Endothelial cell of umbilical vein (primary cell): Measurements from ENCODE around the gene DNAJB8. TPM values are rescaled to one million over a fixed set of nuclear protein-coding genes. Genes with fewer than 3 reads are reported as not detected.
A peak's percentile ranks its signal among the peaks of the same experiment; 100 is the strongest.

Source experiments
- BruUV-seq: library from RNA; stranded (reverse); fragments of 400-500 nt; replicated peaks from 2 replicates; lab custom pipeline; 2021; lab: Mats Ljungman, UMichigan
- CTCF ChIA-PET: fragments of 300-600, 350-600 bp; sonication (Branson Sonifier 250); formaldehyde crosslinking; loops from one replicate; lab custom pipeline; 2021; ENCODE audit warnings: antibody characterized with exemption, inconsistent platforms; lab: Charles Lee
- POLR2A ChIA-PET: fragments of 300-600, 350-600 bp; sonication (Branson Sonifier 250); formaldehyde crosslinking; loops from one replicate; lab custom pipeline; 2021; ENCODE audit warnings: antibody characterized with exemption, inconsistent platforms; lab: Charles Lee
- DNase-seq: peaks from one replicate; pipeline ENCODE4 v3.0.0-alpha.2; 2011; ENCODE audit warnings: low read depth, low spot score
- FAIRE-seq: peaks from 2 replicates; lab custom pipeline; 2011; peaks lifted over from hg19 to GRCh38; lab: Jason Lieb, UNC
- H2AFZ ChIP-seq: 2 replicates; pipeline ENCODE4 v1.6.0; 2012; ENCODE audit warnings: low read depth, low read length, control low read depth, inconsistent platforms
- H3K27ac ChIP-seq: 2 replicates; pipeline ENCODE4 v1.5.1; 2011; ENCODE audit warnings: low read depth, mild to moderate bottlenecking, control low read depth, low read length, moderate library complexity; ENCODE audit not compliant: insufficient read depth
- H3K27me3 ChIP-seq, 2 experiments: 2 replicates each; pipeline versions ENCODE4 v1.6.0 to v1.6.1; 2011; ENCODE audit warnings: low read length in 2 of 2, mixed read lengths in 1 of 2; ENCODE audit not compliant: control insufficient read depth in 2 of 2, insufficient read depth in 2 of 2
- H3K36me3 ChIP-seq, 2 experiments: 2 replicates in 1 of 2; 3 replicates in 1 of 2; pipeline ENCODE4 v1.5.1; 2011; ENCODE audit warnings: low read length in 2 of 2, mild to moderate bottlenecking in 1 of 2, moderate library complexity in 1 of 2; ENCODE audit not compliant: control insufficient read depth in 2 of 2, insufficient read depth in 2 of 2; ENCODE audit errors: extremely low read depth in 1 of 2
- H3K4me1 ChIP-seq: 3 replicates; pipeline ENCODE4 v1.5.1; 2011; ENCODE audit warnings: mild to moderate bottlenecking, low read length; ENCODE audit not compliant: control insufficient read depth, insufficient read depth; ENCODE audit errors: extremely low read depth
- H3K4me2 ChIP-seq: 2 replicates; pipeline ENCODE4 v1.6.1; 2011; ENCODE audit warnings: low read length, control low read depth, mixed read lengths; ENCODE audit not compliant: insufficient read depth
- H3K4me3 ChIP-seq, 3 experiments: fragments of 200-600 bp in 1 of 3; sonication (generic), shearing (Covaris generic) in 1 of 3; replicated peaks in 1 of 3; 2 replicates each; pipeline ENCODE4 v1.5.1; 2011 to 2016; ENCODE audit warnings: control low read depth in 3 of 3, low read length in 3 of 3, mild to moderate bottlenecking in 2 of 3, inconsistent platforms in 1 of 3, low read depth in 1 of 3, moderate library complexity in 1 of 3; ENCODE audit not compliant: insufficient read depth in 1 of 3
- H3K79me2 ChIP-seq: 2 replicates; pipeline ENCODE4 v1.6.0; 2012; ENCODE audit warnings: low read length, inconsistent platforms; ENCODE audit not compliant: control insufficient read depth, insufficient read depth
- H3K9ac ChIP-seq: replicated peaks from 2 replicates; pipeline ENCODE3; 2011; ENCODE audit warnings: low read length, control low read depth; ENCODE audit not compliant: insufficient read depth; ENCODE audit errors: extremely low read depth
- H3K9me1 ChIP-seq: replicated peaks from 3 replicates; pipeline ENCODE4 v1.6.0; 2011; ENCODE audit warnings: mild to moderate bottlenecking, low read length; ENCODE audit not compliant: control insufficient read depth, insufficient read depth; ENCODE audit errors: extremely low read depth
- H3K9me3 ChIP-seq: replicated peaks from 2 replicates; pipeline ENCODE4 v1.5.1; 2012; ENCODE audit warnings: low read length, inconsistent platforms; ENCODE audit not compliant: control insufficient read depth, insufficient read depth
- H4K20me1 ChIP-seq: replicated peaks from 2 replicates; pipeline ENCODE3; 2011; ENCODE audit warnings: mild to moderate bottlenecking, low read length; ENCODE audit not compliant: control insufficient read depth, insufficient read depth; ENCODE audit errors: extremely low read depth
- CTCF ChIP-seq, 2 donors: IDR thresholded peaks; 1 replicate in 1 of 2; 2 replicates in 1 of 2; pipeline ENCODE4 v1.5.1; 2011; ENCODE audit warnings: low read length in 2 of 2, mild to moderate bottlenecking in 2 of 2, moderate library complexity in 2 of 2, control low read depth in 1 of 2, inconsistent platforms in 1 of 2, low read depth in 1 of 2; ENCODE audit not compliant: insufficient read depth in 1 of 2; ENCODE audit errors: extremely low read depth in 1 of 2
- EZH2 ChIP-seq: IDR thresholded peaks from 2 replicates; pipeline ENCODE4 v1.6.1; 2012; ENCODE audit warnings: borderline replicate concordance, low read depth, mild to moderate bottlenecking, moderate library complexity, low read length, inconsistent platforms; ENCODE audit not compliant: severe bottlenecking
- FOS ChIP-seq: IDR thresholded peaks from 2 replicates; pipeline ENCODE4 v1.6.1; 2011; ENCODE audit warnings: mild to moderate bottlenecking, low read length, moderate library complexity, borderline replicate concordance; ENCODE audit not compliant: insufficient read depth
- GATA2 ChIP-seq: IDR thresholded peaks from 2 replicates; pipeline ENCODE4 v1.7.0; 2011; ENCODE audit warnings: low read depth, mild to moderate bottlenecking, moderate library complexity, mixed read lengths, low read length; ENCODE audit not compliant: insufficient read length, insufficient read depth
- JUN ChIP-seq: IDR thresholded peaks from 2 replicates; pipeline ENCODE4 v1.6.1; 2011; ENCODE audit warnings: borderline replicate concordance, low read depth; ENCODE audit not compliant: insufficient read length, insufficient read depth
- MAX ChIP-seq: IDR thresholded peaks from 2 replicates; pipeline ENCODE4 v1.6.1; 2011; ENCODE audit not compliant: insufficient read depth, insufficient read length
- MYC ChIP-seq: IDR thresholded peaks from one replicate; pipeline ENCODE4 v1.6.1; 2011; ENCODE audit warnings: mild to moderate bottlenecking, low read depth, low read length
- POLR2AphosphoS5 ChIP-seq: IDR thresholded peaks from 2 replicates; pipeline ENCODE4 v1.6.1; 2012; ENCODE audit warnings: low read depth, mild to moderate bottlenecking, control low read depth, low read length, moderate library complexity; ENCODE audit not compliant: insufficient read depth
- dilution Hi-C: fragments of 300-500 bp; cut with MboI; formaldehyde crosslinking; loops from one replicate; pipeline ENCODE4 v1.15.0; 2019; ENCODE audit warnings: low sequenced_read_pairs; ENCODE audit not compliant: extremely low pct_ligation_motif_present
- intact Hi-C: fragments of 100-400 bp; cut with micrococcal nuclease; formaldehyde crosslinking; loops from one replicate; pipeline ENCODE4 v1.10.0; 2022
- polyA plus RNA-seq, 4 experiments: library from polyadenylated mRNA; depleted of rRNA in 3 of 4; stranded (reverse) in 3 of 4; unstranded in 1 of 4; fragments of >200 nt; gene quantifications; 2 replicates each; pipeline versions ENCODE4 v1.2.1 to v1.2.3, GENCODE V29; 2011 to 2012; ENCODE audit warnings: missing spikeins in 1 of 4
- total RNA-seq: library from RNA; stranded (reverse); gene quantifications from 2 replicates; pipeline ENCODE4 v1.2.3, GENCODE V29; 2021

DNAJB8 gene
- total and polyA plus RNA-seq, 2 donors (not counting 3 experiments of a cell fraction or from before 2014, with no cell fraction given) = not detected

GRCh38 chr3:128424508-128425069 is 42.1 kb downstream of the DNAJB8 start:
- BruUV-seq = no TSS peak
- Histone ChIP-seq H4K20me1 (no peaks in the 10 kb centered on the region), H3K9ac (no peak overlapping the region), H3K9me3 (no peaks in the 10 kb centered on the region), H3K79me2 (no peaks in the 10 kb centered on the region), H3K4me3 (no peak overlapping the region), H2AFZ (no peak overlapping the region), H3K4me2 (no peak overlapping the region), H3K4me1 (peaks cover 3% of the 10 kb centered on the region), H3K9me1 (no peaks in the 10 kb centered on the region), H3K36me3 (no peaks in the 10 kb centered on the region), H3K27ac (no peak overlapping the region), H3K27me3 (no peaks in the 10 kb centered on the region)
- intact Hi-C loops (loop anchor here (1.0 to 5.0 kb wide), 2 partner anchors 197 to 252 kb away; no protein-coding TSS in a partner anchor), dilution Hi-C loops (loop anchor here (25.0 kb wide), 1 partner anchor 163 kb away; no protein-coding TSS in a partner anchor)
- ChIA-PET CTCF (interaction anchor here (1.0 to 5.4 kb wide), 9 partner anchors 10 to 329 kb away, joined by 3 to 76 read pairs (median 4); no protein-coding TSS in a partner anchor), POLR2A (no interaction called here)
- no peak for TF ChIP-seq FOS
- TF ChIP-seq MAX = no peak
- no peak for TF ChIP-seq GATA2
- TF ChIP-seq JUN = no peak
- FAIRE-seq (peak; percentile 86), DNase-seq (peak; percentile 82)

DNA sequence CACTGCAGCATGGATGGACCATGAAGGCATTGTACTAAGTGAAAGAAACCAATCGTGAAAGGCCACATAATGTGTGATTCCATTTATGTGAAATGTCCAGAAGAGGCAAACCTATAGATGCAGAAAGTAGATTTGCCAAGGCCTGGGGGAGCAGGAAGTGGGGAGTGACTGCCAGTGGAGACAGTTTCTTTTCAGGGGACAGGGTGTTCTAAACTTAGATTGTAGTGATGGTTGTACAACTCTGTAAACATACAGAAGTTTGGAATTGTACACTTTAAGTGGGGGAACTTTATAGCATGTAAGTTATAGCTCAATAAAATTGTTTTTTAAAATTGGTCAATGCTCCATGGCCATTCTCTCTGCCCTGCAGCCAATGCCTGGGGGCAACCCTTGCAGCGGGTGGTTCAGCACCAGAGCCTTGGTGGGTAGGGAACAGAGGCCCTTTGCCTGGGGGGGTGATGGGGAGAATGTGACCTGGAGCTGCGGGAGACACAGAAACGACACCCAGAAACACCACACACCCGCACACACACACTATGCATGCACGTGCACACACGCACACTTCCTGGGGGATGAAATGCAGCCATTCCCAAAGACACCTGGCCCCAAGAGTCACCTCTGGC is 43.1 kb downstream of the DNAJB8 start:
- no peaks in the 10 kb centered on the region for H3K27me3 ChIP-seq
- no peak overlapping the region for H3K4me3 ChIP-seq
- no peak overlapping the region for H2AFZ ChIP-seq
- no peaks in the 10 kb centered on the region for H3K79me2 ChIP-seq
- peaks cover 3% of the 10 kb centered on the region for H3K4me1 ChIP-seq
- FAIRE-seq (no peak), DNase-seq (no peak)
- no TSS peak for BruUV-seq
- H3K9ac ChIP-seq = no peak overlapping the region
- TF ChIP-seq EZH2 = no peak
- no peak for TF ChIP-seq GATA2
- no peak for TF ChIP-seq CTCF (IDR thresholded peaks at IDR 0.05; ENCODE audit: extremely low read depth in 1 of 2, insufficient read depth in 1 of 2, low read depth in 1 of 2, low read length in 2 of 2)
- TF ChIP-seq JUN = no peak
- TF ChIP-seq MYC = no peak
- no peak for TF ChIP-seq MAX
- no peak for TF ChIP-seq FOS
- no peak for TF ChIP-seq POLR2AphosphoS5
- no peak overlapping the region for H3K27ac ChIP-seq
- CTCF ChIA-PET = interaction anchor here (1.0 to 5.4 kb wide), 4 partner anchors 74 to 196 kb away, joined by 3 to 52 read pairs (median 4); no protein-coding TSS in a partner anchor
- no peaks in the 10 kb centered on the region for H4K20me1 ChIP-seq
- dilution Hi-C loops = no loop called here
- no peaks in the 10 kb centered on the region for H3K9me3 ChIP-seq
- POLR2A ChIA-PET = no interaction called here
- H3K4me2 ChIP-seq = no peak overlapping the region
- intact Hi-C loops = loop anchor here (1.0 to 5.0 kb wide), 2 partner anchors 196 to 251 kb away; no protein-coding TSS in a partner anchor
- H3K9me1 ChIP-seq = no peaks in the 10 kb centered on the region
- H3K36me3 ChIP-seq = no peaks in the 10 kb centered on the region
